TTC549 (cell line): Measurements from ENCODE around the gene ADORA2A.

ENCODE experiments used
- FAIRE-seq: peaks from 2 replicates; lab custom pipeline; 2012; peaks lifted over from hg19 to GRCh38; lab: Jason Lieb, UNC

ADORA2A gene

DNA sequence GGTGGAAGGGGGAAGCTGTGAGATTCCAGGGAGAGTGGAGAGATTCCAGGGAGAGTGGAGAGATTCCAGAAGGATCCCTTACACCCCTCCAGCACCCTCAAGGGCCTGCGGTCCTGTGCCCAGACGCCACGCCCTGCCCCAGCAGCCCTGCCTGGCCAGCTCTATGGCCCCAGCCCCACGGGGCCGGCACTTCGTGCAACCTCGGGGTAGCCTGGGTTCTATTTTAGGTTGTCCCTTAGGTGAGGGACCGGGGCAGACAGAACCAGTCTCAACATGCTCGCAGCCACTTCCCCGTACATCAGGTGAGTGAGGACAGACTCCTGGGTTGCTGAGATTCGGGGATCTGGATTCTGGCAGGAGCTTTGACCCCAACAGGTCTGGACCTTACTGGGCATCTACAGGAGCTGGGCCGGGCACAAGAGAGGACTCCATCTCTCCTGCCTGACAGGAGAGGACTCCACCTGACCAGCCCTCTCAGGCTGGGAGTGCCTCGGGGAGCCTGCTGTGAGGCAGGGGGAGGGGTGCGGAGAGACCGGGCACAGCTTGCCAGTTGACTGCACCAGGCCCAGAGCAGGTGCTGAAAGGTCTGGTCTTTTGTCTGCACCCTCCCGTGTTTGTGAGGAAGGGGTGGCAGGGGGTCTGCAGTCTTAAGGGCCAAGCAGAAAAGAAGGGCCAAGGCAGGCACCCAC lies 8.5 kb upstream of the ADORA2A start:
- no peak for FAIRE-seq

DNA sequence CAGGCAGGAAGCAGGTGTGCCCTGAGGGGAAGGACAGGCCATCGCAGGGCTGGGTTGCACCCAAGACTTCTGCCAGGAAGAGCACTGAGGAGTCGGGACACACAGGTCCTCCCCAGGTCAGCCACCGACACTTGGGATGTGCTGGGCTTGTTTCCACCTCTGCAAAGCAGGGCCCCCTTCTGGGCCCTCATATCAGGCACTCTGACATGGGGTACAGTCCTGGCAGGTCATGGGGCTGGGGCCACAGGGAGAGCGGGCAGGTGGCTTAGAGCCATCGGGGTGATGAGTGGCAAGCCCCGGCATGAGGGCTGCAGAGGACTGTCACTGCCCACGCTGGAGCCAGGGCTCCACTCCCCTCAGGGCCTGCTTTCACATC lies 7.9 kb upstream of the ADORA2A start:
- FAIRE-seq, result no peak

DNA sequence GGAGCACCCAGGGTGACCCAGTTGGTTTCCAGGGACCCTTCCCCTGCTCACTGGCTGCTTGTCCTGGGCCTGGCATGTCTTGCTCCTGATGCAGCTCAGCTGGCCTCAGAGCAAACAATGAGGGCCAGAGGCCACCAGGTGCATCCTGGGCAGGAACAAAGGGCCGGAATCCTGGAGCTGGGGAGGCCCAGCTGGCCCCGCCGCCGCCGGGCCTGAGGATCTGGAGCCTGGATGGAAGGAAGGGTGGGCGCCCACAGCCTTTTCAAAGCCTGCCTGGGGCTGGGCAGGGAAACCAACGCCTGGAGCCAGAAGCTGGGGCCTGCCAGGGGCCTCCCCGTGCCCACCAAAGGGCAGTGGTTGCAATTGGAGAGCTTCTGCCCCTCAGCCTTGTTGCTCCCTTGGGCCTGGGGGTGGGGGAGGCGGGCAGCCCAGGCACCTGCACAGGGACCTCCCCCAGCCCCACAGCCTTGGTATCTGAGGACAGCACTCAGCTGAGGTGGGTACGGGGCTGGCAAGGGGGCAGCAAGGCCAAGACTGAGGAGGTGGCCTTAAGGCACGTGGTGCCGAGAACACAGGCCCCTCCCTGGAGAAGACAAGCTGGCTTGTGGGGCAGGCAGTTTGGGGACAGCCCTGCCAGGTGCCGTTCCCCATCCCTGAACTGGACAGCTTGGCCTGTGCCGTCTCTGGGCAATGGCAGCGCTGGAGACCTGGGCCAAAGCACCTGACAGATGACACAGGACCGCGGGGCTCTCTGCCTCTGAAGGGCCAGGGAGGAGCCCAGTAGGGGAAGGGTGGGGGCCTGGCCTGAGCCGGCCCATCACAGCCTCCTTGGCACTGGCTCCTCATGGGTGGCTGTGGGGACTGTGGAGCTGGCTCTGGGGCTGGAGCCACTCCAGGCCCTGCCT lies 7.1 kb upstream of the ADORA2A start:
- FAIRE-seq, result no peak

DNA sequence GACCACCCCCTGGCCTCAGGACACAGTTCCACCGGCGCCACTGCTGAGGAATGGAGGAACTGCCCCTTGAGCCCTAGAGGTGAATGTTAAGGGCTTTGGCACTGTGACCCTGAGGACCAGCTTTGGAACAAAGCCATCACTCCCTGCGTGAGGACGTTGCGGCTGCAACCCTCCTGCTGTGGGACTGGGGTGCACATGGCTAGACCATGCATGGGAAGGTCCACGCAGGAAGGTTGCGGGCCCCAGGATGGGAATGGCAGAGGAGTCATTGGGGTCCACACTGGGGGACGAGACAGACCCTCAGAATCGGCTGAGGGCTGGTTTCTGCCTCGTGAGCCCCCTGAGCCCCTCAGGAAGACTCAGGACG lies 6.4 kb upstream of the ADORA2A start:
- FAIRE-seq, result no peak

DNA sequence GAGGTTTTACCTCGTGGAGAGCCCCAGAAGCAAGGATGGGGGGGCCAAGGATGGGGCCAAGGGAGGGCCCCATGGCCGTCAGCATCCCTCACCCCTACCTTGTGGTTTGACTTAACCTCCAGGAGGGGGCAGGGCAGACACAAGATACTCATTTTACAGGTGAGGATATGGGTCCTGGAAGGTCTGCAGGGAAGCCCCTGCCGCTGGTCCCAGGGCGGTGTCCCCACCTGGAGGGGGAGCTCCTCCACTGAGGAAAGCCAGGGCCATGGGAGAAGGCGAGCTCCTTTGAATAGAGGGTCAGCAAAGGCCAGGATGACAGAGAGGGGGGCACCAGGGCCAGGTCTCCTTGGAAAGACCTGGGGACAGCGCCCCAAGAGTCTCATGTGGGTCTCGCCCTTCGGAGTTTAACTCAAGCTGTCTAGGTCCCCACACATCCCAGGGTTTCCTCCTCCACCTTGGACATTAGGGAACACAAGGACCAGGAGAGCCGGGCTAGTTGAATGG lies 5.9 kb upstream of the ADORA2A start:
- no peak for FAIRE-seq

DNA sequence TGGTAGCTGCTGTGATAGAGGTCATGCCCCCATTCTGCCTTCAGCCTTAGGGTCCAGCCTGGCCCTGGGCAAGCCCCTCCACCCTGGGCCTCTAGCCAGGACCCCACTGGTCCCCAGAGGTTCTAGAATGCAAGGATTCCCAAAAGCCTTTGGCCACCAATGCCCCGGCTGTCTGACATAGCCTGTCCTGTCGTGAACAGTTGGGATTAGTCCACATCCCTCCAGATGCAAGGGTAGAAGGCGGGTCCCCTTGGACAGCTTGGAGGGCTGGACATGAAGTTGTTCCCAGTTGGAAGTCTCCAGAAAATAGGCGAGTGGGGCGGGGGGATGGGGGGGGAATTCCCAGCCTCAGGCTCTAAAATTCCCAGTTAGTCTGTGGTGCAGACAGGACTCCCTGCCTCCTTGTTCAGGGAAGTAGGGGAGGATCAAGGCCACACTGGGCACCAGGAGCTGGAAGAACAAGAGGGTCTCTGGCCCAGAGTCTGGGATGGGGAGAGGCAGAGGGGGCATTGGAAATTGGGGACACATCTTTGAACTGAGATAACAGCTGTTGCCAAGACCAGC lies 5.2 kb upstream of the ADORA2A start:
- FAIRE-seq, result no peak

DNA sequence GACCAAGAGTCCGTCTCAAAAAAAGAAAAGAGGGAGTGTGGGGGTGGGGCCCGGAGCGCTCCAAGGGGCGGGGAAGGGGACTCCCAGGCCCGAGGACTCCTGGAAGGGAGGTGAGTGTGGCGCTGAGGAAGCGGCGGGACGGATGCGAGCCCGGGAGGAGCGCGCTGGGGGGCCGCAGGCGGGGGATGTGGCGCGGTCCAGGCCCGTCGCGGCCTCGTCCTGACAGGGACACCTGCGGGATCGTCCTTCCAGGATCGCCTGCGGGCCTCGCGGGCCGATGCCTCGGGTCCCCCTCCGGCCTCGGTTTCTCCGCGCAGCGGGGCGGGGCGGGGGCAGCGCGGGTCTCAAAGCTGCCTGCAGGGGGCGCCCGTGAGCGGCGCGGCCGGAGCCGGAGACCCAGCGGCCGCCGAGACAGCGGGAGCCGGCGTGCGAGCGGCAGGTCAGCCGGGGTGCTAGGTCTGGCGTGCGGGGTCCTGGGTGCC lies 3.8 kb upstream of the ADORA2A start:
- no peak for FAIRE-seq

DNA sequence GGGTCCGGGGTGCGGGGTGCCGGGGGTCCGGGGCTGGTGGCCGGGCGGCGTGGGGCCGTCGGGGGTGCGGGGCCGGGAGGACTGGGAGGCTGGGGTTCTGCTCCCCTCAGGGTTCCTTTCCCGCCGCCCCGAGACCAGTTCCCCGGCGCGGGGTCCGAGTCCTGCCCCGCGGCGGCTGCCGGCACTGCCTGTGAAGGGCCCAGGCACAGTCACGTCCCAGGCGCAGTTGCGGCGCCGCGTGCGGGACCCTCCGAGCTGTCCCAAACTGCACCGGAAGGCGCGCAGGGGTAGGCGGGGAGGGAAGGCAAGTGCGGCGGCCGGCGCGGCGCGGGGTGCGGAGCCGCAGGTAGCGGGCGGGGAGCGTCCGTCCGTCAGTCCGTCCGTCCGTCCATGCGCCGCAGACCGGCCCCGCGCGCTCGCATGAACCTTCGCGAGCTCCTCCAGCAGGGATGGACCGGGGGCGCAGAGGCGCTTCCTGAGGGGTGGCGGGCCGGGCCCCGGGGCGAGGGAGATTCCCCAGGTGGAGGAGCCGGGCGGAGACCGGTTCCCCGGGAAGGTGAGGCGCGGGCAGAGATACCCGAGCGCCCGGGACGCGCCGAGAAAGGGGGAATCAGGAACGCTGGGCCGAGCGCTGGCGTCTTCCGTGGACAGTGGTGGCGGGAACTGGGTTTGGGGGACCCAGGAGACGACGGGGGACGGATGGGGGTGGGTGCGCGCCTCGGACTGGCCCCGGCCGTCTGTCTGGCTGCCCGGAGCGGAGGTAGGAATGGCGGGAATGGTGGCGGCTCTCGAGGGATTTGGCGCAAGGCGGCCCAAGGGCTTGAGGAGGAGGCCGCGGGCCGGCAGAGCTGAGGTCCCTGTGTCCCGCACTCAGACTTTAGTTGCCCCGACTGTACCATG lies 3.1 kb upstream of the ADORA2A start:
- FAIRE-seq, result no peak

DNA sequence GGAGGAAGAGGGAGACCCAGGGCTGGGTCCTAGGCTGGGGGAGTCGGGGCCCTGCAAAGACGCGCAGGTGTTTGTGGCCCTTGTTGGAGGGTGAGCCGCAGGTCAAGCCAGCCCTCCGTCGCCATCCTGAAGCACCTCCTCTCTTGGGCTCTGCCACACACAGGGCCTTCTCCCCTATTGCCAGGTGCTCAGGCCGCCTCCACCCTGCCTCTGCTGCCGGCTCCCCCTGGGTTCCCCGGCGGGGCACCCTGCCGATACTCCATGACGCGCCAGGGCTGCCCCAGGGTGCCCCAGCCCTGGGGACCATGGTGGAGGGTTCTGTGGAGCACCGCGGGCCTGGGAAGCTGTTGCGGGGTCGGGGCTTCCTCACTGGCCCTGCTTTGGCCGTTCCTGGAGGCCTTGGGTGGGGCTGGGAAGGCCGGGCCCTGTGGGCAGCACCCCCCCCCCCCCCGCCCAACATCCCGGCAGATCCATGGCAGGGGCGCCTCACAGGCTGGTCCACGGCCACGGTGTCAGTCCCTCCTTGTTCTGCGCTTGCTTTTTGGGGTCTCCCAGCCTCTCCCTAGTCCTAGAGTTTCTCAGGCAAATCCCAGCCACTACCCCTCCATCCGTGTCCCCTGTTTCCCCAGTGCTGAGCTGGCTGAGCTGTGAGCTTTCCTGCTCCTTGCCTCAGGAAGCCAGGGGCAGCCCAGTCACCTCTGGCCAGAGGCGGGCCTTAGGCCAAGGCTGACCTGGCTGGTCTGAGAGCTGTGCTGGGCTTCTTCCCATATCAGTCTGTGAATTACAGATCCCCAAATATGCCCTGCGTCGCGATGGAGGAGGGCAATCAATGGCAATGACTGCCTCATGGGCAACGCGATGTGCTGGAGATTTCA lies 2.3 kb upstream of the ADORA2A start:
- FAIRE-seq, result no peak

DNA sequence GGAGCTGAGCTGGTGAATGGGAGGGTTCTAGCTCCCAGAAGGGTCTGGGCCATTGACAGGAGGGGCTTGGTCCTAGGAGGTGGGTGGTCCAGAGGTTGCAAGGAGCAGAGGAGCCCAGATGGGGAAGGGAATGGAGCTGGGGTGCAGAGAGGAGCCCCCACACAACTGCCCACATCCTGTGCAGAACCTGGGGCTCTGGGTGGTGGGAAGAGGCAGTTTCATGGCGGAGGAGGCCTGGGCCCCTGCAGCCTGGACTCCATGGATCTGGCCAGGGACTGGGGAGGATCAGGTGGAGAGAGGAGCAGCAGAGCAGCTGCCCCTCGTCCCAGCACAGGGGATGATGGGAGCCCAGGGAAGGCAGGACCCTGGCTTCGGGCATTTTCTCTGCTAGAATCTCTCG lies 963 bp upstream of the ADORA2A start:
- FAIRE-seq, result no peak

DNA sequence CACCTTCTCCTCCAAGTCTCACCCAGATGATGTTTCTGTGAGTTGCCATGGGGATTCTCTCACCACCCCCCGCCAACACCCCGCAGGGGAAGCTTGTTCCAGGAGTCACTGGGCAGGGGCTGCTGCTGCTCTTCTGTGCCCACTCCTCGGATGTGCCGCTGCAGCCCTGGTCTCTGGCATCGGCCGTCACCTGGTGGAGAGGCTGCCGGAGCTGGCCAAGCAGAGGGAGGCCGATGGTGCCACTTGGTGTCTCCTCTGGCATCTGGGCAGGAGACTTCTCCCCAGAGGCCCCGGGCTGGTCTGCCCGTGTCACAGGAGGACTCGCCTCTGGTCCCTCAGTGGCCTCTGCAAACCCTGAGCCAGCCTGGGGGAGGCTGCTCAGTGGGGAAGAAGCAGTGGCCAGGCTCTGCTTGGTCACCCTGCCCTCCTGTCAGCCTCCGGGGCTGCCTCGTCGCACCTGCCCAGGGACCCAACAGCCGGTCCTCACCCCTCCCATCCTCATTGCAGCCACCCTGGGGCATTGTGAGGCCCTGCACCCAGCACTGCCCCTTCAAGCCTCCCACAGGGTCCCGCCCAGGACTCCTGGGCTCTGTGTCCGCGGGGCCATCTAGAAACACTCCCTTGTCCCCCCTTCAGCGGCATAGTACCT lies 424 bp upstream of the ADORA2A start:
- FAIRE-seq, result no peak

DNA sequence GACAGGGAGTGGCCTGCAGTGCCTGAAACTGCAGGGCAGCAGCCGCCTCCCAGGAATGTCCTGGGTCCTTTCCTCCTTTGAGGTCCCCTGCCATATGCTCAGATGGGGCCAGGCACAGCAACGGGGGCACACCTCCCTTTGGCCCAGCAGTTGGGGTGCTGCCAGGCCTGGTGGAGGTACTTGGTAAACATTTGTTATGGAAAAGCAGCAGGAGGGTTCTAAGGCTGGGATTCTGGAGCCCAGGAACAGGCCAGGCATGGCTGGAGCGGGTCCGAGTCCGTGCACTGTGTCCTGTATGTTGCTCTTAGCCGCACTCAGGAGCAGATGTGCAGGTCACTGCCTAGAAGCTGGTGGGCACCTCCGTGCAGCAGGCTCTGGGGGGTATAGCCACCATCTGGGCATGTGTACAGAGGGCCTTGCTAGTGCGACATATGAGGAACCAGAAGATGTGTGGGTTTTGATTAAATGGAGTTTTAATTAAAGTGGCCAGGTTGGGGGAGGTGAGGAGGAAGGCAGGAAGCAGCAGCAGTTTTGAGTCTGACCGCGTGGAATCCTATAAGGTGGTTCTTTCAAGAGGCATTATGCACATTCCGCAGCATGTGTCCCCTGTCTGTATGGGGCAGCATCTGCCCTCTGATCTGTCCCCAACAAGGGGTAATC lies 1.5 kb downstream of the ADORA2A start:
- FAIRE-seq, result no peak

DNA sequence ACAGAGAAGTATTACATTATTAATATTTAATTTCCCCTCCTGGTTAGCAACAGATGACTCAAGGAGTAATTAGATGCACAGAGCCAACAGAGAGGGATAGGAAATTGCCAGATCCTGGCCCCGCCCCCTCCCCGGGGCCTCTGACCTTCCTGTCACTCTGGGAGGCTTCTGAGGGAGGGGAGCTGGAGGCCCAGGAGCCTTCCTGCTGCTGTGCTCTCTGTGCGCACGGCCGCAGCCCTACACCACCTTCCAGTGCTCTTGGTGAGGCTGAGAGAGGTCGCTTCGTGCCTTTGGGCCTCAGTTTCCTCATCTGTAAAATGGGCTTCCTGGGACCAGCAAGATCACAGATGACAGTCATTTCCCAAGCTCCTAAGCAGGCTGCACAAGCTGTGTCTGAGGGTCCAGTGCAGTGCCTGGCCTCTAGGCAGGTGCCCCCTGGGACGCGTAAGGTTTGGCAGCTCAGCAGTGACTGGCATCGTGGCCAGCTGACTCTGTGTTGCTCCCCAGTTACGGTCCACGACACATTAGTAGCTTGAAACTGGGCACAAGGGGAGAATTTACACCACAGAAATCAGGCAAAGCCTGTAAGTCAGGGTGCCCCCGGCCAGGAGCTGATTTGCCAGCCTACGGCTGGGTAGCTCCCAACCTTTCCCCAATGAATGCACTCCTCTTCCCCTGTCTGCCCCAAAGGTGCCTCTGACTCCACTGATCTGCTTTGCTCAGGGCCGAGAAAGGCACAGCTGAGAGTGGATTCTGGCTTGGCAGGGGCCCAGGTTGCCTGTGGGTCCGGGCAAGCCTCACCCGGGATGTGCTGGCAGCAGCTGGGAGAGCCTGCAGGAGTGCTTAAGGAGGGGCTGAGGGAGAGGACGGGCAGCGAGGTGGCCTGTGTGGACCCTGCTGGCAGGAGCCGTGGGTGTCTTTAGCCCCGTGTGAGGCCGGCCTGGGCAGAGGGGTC lies 2.3 kb downstream of the ADORA2A start:
- no peak for FAIRE-seq

DNA sequence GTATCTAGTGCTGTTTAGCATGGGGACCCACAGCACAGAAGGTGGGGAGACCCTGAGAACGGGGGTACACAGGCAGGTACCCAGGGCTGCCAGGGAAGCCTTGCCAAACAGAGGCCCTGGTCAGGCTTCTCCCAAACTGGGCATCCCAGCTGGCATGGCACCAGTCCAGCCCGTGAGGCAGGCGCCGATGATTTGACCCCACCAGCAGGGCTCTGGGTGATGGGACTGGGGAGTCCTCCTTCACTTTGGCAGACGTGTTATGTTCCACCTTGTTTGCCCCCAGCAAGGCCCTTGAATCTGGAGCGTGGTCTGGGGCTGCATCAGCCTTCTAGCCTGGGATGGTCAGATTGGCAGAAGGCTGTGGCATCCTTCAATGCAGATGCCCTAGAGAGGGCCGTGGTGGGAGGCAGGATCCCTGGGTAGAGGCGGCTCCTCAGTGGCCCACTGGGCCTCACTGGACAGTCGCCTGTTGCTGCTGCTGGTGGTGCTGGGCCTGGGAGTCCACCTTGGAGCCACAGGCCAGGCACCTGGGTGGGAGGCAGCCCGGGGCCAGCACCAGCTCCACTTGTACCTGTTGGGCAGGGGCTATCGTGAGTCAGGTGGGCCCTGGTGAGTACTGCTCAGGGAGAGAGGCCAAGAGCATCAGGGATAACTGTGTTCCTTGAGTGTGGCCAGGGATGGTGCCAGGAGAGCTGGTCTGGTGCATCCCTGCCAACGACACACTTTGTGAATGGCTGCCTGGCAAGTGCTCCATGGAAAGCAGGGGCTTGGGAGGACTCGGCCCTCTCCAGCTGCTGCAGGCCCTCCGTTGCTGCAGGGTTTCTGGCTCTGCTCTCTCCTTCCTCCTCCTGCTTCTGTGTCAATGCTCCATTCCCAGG lies 3.3 kb downstream of the ADORA2A start:
- FAIRE-seq, result no peak

DNA sequence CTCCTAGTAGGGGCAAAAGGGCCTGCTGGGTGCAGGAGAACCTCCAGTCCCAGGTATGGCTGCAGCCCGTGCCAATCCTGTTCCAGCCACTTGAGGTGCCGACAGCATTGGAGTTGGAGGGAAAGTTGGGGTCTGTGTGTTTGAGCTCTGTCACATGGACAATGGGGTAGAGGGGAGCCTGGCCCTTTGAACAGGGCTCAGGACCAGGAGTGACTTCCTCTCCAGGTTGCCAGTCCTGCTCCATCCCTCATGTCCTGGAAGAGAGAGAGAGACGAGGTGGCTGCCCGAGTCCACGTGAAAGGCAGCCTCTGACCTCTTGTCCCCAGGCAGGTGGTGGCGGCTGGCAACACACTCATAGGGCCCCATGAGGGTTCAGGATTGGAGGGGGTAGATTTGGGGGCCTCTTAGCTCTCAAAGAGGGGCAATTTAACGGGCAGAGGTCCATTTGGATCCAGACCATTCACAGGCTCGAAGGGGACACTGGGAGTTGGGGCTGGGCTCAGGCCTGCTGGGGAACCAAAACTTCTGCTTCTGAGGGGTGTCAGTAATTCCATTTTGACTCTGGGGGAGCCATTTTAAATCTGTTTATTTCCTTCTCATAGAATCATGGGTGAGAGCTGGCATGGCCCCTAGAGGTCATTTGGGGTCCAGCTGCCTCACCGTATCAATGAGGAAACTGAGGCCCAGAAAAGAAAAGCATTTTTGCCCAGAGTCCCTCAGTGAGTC lies 4.1 kb downstream of the ADORA2A start:
- no peak for FAIRE-seq

DNA sequence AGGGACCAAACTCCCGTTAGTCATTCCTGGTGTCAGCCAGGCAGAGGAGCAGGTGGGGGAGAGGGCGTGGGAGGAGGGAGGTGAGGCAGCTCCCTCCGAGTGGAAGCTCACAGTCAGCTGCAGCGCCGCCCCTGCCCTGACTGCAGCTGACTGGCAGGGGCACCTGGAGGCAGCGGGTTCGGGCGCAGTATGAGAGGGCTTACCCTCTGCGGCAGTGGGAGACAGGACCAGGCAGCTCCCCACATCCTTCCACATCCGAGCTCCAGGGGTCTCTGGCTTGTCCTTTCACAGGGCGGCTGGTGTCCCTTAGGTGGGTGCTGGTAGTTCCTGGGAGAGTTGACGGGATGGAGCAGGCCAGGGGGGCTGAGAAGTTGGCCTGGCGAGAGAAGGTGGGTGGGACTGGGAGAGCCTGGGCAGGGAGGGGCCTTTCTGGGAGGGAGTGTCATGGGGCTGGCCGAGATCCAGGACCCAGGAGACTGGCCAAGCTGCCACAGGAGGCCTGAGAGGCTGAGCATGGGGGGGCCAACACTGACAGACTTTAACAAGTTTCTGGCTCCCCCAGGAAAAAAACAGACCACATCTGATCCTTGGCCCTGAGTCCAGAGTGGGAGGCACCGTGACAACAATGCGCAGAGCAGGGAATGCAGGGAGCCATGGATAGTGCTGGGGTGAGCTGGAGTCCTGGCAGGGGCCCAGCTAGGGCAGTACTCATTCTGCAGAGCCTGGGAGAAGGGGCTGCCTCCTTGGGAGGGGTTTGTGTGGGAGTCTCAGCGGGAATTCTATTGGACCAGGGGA lies 4.9 kb downstream of the ADORA2A start:
- no peak for FAIRE-seq
